ENCODE results near the gene EMP1.

GRCh38 chr12:13175499-13175898 is 21.0 kb upstream of the EMP1 start:
- TF ChIP-seq CTCF (IDR thresholded peaks at IDR 0.05) (no peak), POLR2AphosphoS5 (IDR thresholded peaks at IDR 0.05; ENCODE audit: low read depth, low read length) (no peak), TCF7L2 (IDR thresholded peaks at IDR 0.05; ENCODE audit: low read depth, low read length) (no peak)
